Glomerular endothelial cell (primary cell): ENCODE measurements around the gene SLC35F6. TPM values are rescaled to one million over a fixed set of nuclear protein-coding genes. Genes with fewer than 3 reads are reported as not detected.

Source experiments
- DNase-seq: peaks from one replicate; pipeline ENCODE4 v3.0.0-alpha.2; 2011; ENCODE audit warnings: low read depth, low spot score; ENCODE audit errors: extremely low read depth
- total RNA-seq: library from RNA; depleted of rRNA; stranded (reverse); fragments of >200 nt; gene quantifications from 2 replicates; pipeline ENCODE4 v1.2.3, GENCODE V29; 2015

Gene SLC35F6, protein sequence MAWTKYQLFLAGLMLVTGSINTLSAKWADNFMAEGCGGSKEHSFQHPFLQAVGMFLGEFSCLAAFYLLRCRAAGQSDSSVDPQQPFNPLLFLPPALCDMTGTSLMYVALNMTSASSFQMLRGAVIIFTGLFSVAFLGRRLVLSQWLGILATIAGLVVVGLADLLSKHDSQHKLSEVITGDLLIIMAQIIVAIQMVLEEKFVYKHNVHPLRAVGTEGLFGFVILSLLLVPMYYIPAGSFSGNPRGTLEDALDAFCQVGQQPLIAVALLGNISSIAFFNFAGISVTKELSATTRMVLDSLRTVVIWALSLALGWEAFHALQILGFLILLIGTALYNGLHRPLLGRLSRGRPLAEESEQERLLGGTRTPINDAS
- 37.2 and 43.4 TPM in 2 replicates for total RNA-seq

- no peak for DNase-seq
Observed at GRCh38 chr2:26764078-26764887, at the start of gene SLC35F6. SLC35F6 (plus strand) TSS chr2:26764284; CDS start chr2:26764350, 66 bp downstream.

GRCh38 chr2:26715528-26716270 is 48.4 kb upstream of the SLC35F6 start:
- DNase-seq = no peak

DNA sequence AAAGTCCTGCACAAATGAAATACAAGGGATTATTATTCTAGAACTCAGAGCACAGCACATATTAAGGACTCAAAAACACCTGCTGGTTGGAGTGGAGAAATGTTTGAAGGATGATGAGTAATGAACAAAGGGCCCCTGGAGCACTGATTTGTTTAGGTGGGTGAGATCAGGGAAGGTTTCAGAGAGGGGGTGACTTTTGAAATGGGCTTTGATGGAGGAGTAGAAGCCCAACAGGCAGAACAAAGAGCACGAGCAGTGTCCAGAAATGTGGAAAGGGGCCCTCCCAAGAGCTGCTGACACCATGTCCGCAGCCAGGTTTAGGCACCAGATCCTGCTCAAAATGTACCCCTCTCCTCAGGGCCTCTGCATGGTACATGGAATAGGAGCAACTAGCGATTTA is 47.7 kb upstream of the SLC35F6 start:
- no peak for DNase-seq

DNA sequence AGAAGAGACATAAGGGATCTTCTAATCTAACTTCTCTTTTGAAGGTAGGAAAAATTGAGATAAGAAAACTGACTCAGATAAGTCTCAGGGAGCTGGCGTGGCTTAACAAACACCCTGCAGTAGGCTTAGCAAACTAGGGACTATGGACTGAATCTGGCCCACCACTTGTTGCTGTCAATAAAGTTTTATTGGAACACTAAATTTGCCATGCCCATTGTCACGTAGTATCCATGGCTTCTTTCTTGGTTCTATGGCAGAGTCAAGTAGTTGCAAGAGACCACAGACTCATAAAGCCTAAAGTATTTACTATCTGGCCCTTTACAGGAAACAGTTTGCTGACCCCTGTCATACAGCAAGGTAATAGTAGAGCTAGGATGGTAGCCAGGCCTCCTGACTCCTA is 47.3 kb upstream of the SLC35F6 start:
- no peak for DNase-seq

- no peak for DNase-seq
Observed at GRCh38 chr2:26717362-26717761, 46.7 kb upstream of the SLC35F6 start.

GRCh38 chr2:26718949-26719686 is 45.0 kb upstream of the SLC35F6 start:
- DNase-seq = no peak

DNA sequence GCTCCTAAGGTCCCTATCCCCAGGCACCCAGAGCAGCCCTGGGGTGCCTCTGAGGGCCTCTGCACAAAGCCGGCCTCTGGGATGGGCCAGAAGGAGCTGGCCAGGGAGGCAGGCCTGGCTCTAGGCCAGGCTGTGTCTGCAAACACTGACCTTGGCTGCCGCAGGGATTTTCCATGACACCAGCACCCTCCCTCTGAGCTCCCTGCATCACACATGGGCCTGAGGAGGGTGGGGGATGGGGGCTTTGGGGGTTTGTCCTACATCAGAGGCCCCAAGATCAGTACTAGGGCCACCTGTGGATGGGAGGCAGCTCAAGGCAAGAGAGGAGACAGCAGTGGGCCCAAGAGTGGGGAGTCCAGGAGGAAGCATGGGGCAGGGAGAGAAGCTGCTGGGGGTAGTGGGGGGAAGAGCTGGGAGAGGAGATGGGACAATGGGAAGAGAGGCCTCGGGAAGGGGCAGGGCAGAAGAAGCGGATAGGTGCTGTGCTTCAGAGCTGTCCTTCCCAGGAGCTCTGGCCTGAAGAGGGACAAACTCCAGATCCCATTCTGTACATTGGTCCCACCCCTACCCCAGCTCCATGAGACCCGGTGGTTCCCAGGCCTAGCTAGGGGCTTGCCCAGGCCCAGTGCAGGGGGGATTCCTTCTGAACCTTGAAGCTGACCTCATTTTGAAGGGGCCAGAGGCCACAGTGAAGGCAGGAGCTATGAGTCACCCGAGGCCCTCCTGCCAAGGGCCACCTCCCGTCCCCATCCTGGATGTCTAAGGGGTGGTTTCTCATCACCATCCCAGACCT is 43.6 kb upstream of the SLC35F6 start:
- no peak for DNase-seq

- DNase-seq = no peak
Observed at GRCh38 chr2:26721115-26722032, 42.7 kb upstream of the SLC35F6 start.

GRCh38 chr2:26722328-26722727 is 41.8 kb upstream of the SLC35F6 start:
- DNase-seq = no peak

GRCh38 chr2:26722911-26723310 is 41.2 kb upstream of the SLC35F6 start:
- DNase-seq = no peak

- no peak for DNase-seq
Observed at GRCh38 chr2:26723475-26723874, 40.6 kb upstream of the SLC35F6 start.

GRCh38 chr2:26723991-26724750 is 39.9 kb upstream of the SLC35F6 start:
- no peak for DNase-seq

DNA sequence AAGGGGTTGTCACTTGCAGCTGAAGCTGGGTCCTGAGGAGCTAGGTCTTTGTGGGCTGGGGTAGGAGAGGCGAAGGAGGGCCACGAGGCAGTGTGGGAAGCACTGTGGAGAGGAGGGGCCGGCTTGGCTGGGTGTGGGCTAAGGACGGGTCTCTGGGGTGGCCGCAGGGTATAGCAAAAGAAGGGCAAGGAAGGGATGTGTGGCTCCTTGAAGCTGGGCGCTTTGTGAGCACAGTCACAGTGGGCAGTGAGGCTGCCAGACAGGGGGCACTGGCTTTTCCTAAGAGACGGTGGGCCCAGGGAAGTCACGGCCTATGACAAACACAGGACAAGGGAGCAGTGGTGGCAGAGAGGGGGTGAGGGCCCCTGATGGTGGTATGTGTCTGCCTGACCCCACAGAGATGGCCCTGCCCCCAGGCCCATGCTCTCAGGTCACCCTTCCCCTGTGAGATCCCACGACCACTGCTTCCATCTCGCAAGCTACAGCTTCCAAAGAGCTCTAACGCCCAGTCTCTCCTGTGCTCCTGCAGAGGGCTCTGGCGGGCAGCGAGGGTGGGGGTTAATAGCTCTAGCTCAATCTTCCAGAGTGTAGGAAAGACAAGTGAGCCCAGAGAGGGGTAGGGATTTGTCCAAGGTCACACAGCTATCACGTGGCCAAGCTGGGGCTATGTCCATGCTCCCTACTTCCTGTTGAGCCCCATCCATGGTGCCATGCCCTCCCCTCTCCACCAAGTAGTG is 39.1 kb upstream of the SLC35F6 start:
- DNase-seq = no peak

GRCh38 chr2:26725521-26725820 is 38.6 kb upstream of the SLC35F6 start:
- no peak for DNase-seq

GRCh38 chr2:26726228-26726627 is 37.9 kb upstream of the SLC35F6 start:
- no peak for DNase-seq

GRCh38 chr2:26727641-26728561 is 36.2 kb upstream of the SLC35F6 start:
- no peak for DNase-seq
